GM23338 (cell line): ENCODE measurements around the gene OR13G1. TPM values are rescaled to one million over a fixed set of nuclear protein-coding genes. Genes with fewer than 3 reads are reported as not detected.

Experiments used
- ATAC-seq: fragments of 200-7000 bp; cut with Tn5 transposase; 3 replicates; pipeline ENCODE4 v1.9.1; 2020
- DNase-seq: peaks from one replicate; pipeline ENCODE4 v3.0.0-alpha.2; 2015; ENCODE audit warnings: low spot score
- H2AFZ ChIP-seq: fragments of 200-600 bp; sonication (generic); 2 replicates; pipeline ENCODE4 v1.8.0; 2016; ENCODE audit warnings: antibody characterized with exemption, mild to moderate bottlenecking, moderate library complexity
- H3F3A ChIP-seq: fragments of 200-600 bp; sonication (generic); replicated peaks from 2 replicates; pipeline ENCODE4 v1.8.0; 2017; ENCODE audit warnings: antibody characterized with exemption, mixed run types, low read depth
- H3K27ac ChIP-seq: fragments of 200-600 bp; sonication (generic); 2 replicates; pipeline ENCODE4 v1.6.1; 2016; ENCODE audit warnings: low read depth
- H3K27me3 ChIP-seq: fragments of 200-600 bp; sonication (generic); 2 replicates; pipeline ENCODE4 v1.8.0; 2016; ENCODE audit warnings: mild to moderate bottlenecking, mixed run types, moderate library complexity; ENCODE audit not compliant: insufficient read depth
- H3K36me3 ChIP-seq: fragments of 200-600 bp; sonication (generic); 2 replicates; pipeline ENCODE4 v1.8.0; 2016; ENCODE audit warnings: mild to moderate bottlenecking; ENCODE audit not compliant: insufficient read depth
- H3K4me1 ChIP-seq: fragments of 200-600 bp; sonication (generic); 2 replicates; pipeline ENCODE4 v1.8.0; 2016; ENCODE audit warnings: mild to moderate bottlenecking, moderate library complexity; ENCODE audit not compliant: insufficient read depth
- H3K4me2 ChIP-seq: fragments of 200-600 bp; sonication (generic); 2 replicates; pipeline ENCODE4 v1.7.1; 2017; ENCODE audit warnings: mixed run types
- H3K4me3 ChIP-seq: fragments of 200-600 bp; sonication (generic); 2 replicates; pipeline ENCODE4 v1.6.1; 2016; ENCODE audit warnings: mixed run types
- H3K79me2 ChIP-seq: fragments of 200-600 bp; sonication (generic); replicated peaks from 2 replicates; pipeline ENCODE4 v1.8.0; 2017; ENCODE audit warnings: mild to moderate bottlenecking; ENCODE audit not compliant: insufficient read depth
- H3K9me2 ChIP-seq: fragments of 200-600 bp; sonication (generic); 2 replicates; pipeline ENCODE4 v1.8.0; 2017; ENCODE audit not compliant: insufficient read depth
- H4K20me1 ChIP-seq: fragments of 200-600 bp; sonication (generic); replicated peaks from 2 replicates; pipeline ENCODE4 v1.8.0; 2017; ENCODE audit warnings: mild to moderate bottlenecking; ENCODE audit not compliant: insufficient read depth
- H3K27ac Mint-ChIP-seq: 2 replicates; pipeline ENCODE4 v1.8.0; 2020; ENCODE audit warnings: inconsistent platforms, mild to moderate bottlenecking, moderate library complexity, mixed read lengths
- H3K27me3 Mint-ChIP-seq: 3 replicates; pipeline ENCODE4 v1.8.0; 2022; ENCODE audit warnings: low read depth, mild to moderate bottlenecking, moderate library complexity, mixed read lengths, inconsistent platforms; ENCODE audit not compliant: insufficient read depth, poor library complexity
- H3K36me3 Mint-ChIP-seq: 3 replicates; pipeline ENCODE4 v1.8.0; 2021; ENCODE audit warnings: low read depth, mild to moderate bottlenecking, inconsistent platforms, moderate library complexity, mixed read lengths
- H3K4me1 Mint-ChIP-seq: 3 replicates; pipeline ENCODE4 v1.8.0; 2020; ENCODE audit warnings: mild to moderate bottlenecking, inconsistent platforms, mixed read lengths
- H3K4me3 Mint-ChIP-seq: 3 replicates; pipeline ENCODE4 v1.8.0; 2021; ENCODE audit warnings: moderate library complexity, mild to moderate bottlenecking, inconsistent platforms, mixed read lengths
- H3K9me3 Mint-ChIP-seq: 3 replicates; pipeline ENCODE4 v1.8.0; 2020; ENCODE audit warnings: moderate library complexity, mild to moderate bottlenecking, inconsistent platforms, mixed read lengths
- CREB1 ChIP-seq: fragments of 250-450 bp; sonication (Bioruptor Pico); IDR thresholded peaks from 2 replicates; pipeline ENCODE4 v1.5.0; 2020; ENCODE audit warnings: low read depth, mild to moderate bottlenecking, moderate library complexity
- CTCF ChIP-seq, 2 experiments: fragments of 200-600 bp in 1 of 2; sonication (generic) in 1 of 2; conservative IDR thresholded peaks; 2 replicates each; pipeline versions ENCODE4 v1.5.1 to v1.6.1; 2016 to 2017; ENCODE audit warnings: antibody characterized with exemption in 2 of 2, low read depth in 2 of 2, mild to moderate bottlenecking in 2 of 2, moderate library complexity in 1 of 2
- ETS1 ChIP-seq: IDR thresholded peaks from 2 replicates; pipeline ENCODE4 v1.6.1; 2016; ENCODE audit warnings: antibody characterized with exemption
- EZH2 ChIP-seq: fragments of 200-600 bp; sonication (generic); IDR thresholded peaks from one replicate; pipeline ENCODE4 v1.8.0; 2017; ENCODE audit warnings: antibody characterized with exemption, mild to moderate bottlenecking, low read depth; ENCODE audit not compliant: unreplicated experiment
- POLR2AphosphoS5 ChIP-seq: IDR thresholded peaks from 2 replicates; pipeline ENCODE4 v1.6.1; 2016; ENCODE audit warnings: antibody characterized with exemption, low read depth
- REST ChIP-seq: IDR thresholded peaks from one replicate; pipeline ENCODE4 v1.6.1; 2018; ENCODE audit warnings: antibody characterized with exemption; ENCODE audit not compliant: unreplicated experiment
- STAT1 ChIP-seq: IDR thresholded peaks from one replicate; pipeline ENCODE4 v1.6.1; 2016; ENCODE audit warnings: antibody characterized with exemption; ENCODE audit not compliant: unreplicated experiment
- ZNF114 ChIP-seq: fragments of 250-450 bp; sonication (Bioruptor Pico); IDR thresholded peaks from 2 replicates; pipeline ENCODE4 v1.5.0; 2020; ENCODE audit warnings: mild to moderate bottlenecking, moderate library complexity
- ZNF331 ChIP-seq: fragments of 250-450 bp; sonication (Bioruptor Pico); IDR thresholded peaks from 2 replicates; pipeline ENCODE4 v1.5.0; 2020; ENCODE audit warnings: low read depth, mild to moderate bottlenecking, moderate library complexity
- ZNF462 ChIP-seq: fragments of 250-450 bp; sonication (Bioruptor Pico); IDR thresholded peaks from 2 replicates; pipeline ENCODE4 v1.5.0; 2020; ENCODE audit warnings: mild to moderate bottlenecking, moderate library complexity
- polyA plus RNA-seq: library from polyadenylated mRNA; unstranded; fragments of >200 nt; fragmentation: Nextera tagmentation; extraction: Ambion mirVana; gene quantifications from 2 replicates; pipeline ENCODE4 v1.2.1, GENCODE V29; 2016
- total RNA-seq: library from RNA; depleted of rRNA; stranded (reverse); fragments of >200 nt; shearing (Covaris generic); gene quantifications from 2 replicates; pipeline ENCODE4 v1.2.3, GENCODE V29; 2014

The OR13G1 gene
- total and polyA plus RNA-seq, 2 experiments from 2014 or later: not detected

DNA sequence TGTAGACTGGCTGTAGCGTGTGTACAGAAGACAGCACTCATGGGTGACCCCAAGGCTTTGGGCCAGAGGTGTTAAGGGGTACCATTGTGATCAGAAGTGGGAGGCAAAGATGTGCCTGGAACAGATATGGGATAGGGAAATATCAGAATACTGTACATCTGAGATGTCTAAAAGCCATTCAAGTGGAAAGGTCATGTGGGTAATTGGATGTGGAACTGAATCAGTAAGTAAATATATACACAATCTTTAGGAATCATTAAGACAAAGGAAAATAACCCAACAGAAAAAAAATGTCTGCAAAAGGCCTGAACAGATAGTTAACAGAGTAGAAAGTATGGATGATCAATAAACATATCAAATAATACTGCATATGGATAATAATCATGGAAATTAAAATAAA lies 26.5 kb downstream of the OR13G1 start:
- Histone ChIP-seq H3F3A (no peaks in the 10 kb centered on the region), H4K20me1 (no peaks in the 10 kb centered on the region), H2AFZ (no peak overlapping the region), H3K4me2 (no peak overlapping the region), H3K27me3 (no peaks in the 10 kb centered on the region), H3K9me2 (no peaks in the 10 kb centered on the region), H3K27ac (no peak overlapping the region), H3K4me3 (no peak overlapping the region), H3K79me2 (no peaks in the 10 kb centered on the region), H3K36me3 (no peaks in the 10 kb centered on the region), H3K4me1 (peaks cover 5% of the 10 kb centered on the region)
- Mint-ChIP-seq H3K27ac (no peak overlapping the region), H3K4me3 (no peak overlapping the region), H3K36me3 (no peaks in the 10 kb centered on the region), H3K27me3 (peaks cover 3% of the 10 kb centered on the region), H3K4me1 (peaks cover 13% of the 10 kb centered on the region), H3K9me3 (no peaks in the 10 kb centered on the region; the same call in 1 of the 3 replicates)
- TF ChIP-seq EZH2 (no peak), ZNF331 (CRISPR knock-in tag) (no peak), CREB1 (no peak), REST (no peak), ETS1 (no peak), POLR2AphosphoS5 (no peak), STAT1 (no peak), CTCF (conservative IDR thresholded peaks at IDR 0.05; ENCODE audit: low read depth in 2 of 2) (no peak), ZNF114 (CRISPR knock-in tag) (no peak)
- DNase-seq (no peak), ATAC-seq (no peak)

GRCh38 chr1:247647864-247648263 lies 31.7 kb downstream of the OR13G1 start:
- no peaks in the 10 kb centered on the region for H3K36me3 Mint-ChIP-seq
- no peaks in the 10 kb centered on the region for H3K27me3 ChIP-seq
- H4K20me1 ChIP-seq: no peaks in the 10 kb centered on the region
- no peaks in the 10 kb centered on the region for H3F3A ChIP-seq
- H3K79me2 ChIP-seq: no peaks in the 10 kb centered on the region
- H3K4me1 ChIP-seq: peaks cover 19% of the 10 kb centered on the region
- peak overlapping the region; percentile 50 for H3K4me2 ChIP-seq
- H3K27ac ChIP-seq: peak overlapping the region; percentile 6; the same call in 1 of the 2 replicates
- peaks cover 4% of the 10 kb centered on the region; the same call in 2 of the 3 replicates for H3K9me3 Mint-ChIP-seq
- H3K36me3 ChIP-seq: no peaks in the 10 kb centered on the region
- peak; percentile 69 for DNase-seq
- H3K4me3 ChIP-seq: peak overlapping the region; percentile 12
- peaks cover 27% of the 10 kb centered on the region for H3K4me1 Mint-ChIP-seq
- H2AFZ ChIP-seq: no peak overlapping the region
- no peaks in the 10 kb centered on the region for H3K9me2 ChIP-seq
- peak; percentile 97 for ATAC-seq
- H3K27ac Mint-ChIP-seq: no peak overlapping the region
- H3K4me3 Mint-ChIP-seq: peak overlapping the region; percentile 17
- H3K27me3 Mint-ChIP-seq: peaks cover 3% of the 10 kb centered on the region
- TF ChIP-seq ZNF462 (CRISPR knock-in tag): 0 out of 2 replicates have a peak, but pooled peaks have one; percentile 3
